HL-60 (cell line): ENCODE results near the gene CENPC.

ENCODE experiments used
- DNase-seq, 2 experiments: peaks; one replicate each; pipeline ENCODE4 v3.0.0-alpha.2; 2010 to 2020; ENCODE audit warnings: low read depth in 1 of 2, low spot score in 1 of 2
- H3K27ac ChIP-seq: fragments of 250-450 bp; sonication (Bioruptor Pico); replicated peaks from 2 replicates; pipeline ENCODE4 v1.5.1; 2020; ENCODE audit warnings: mild to moderate bottlenecking, moderate library complexity
- H3K27me3 ChIP-seq: fragments of 250-450 bp; sonication (Bioruptor Pico); 2 replicates; pipeline ENCODE4 v1.5.1; 2021; ENCODE audit warnings: mild to moderate bottlenecking, moderate library complexity; ENCODE audit not compliant: insufficient read depth, poor library complexity, severe bottlenecking
- H3K4me3 ChIP-seq: replicated peaks from 2 replicates; pipeline ENCODE4 v1.5.1; 2011; ENCODE audit warnings: mild to moderate bottlenecking, control low read depth, low read length; ENCODE audit not compliant: insufficient read depth
- GABPA ChIP-seq: IDR thresholded peaks from 2 replicates; pipeline ENCODE4 v1.6.1; 2012; ENCODE audit warnings: low read depth
- POLR2AphosphoS5 ChIP-seq: IDR thresholded peaks from 2 replicates; pipeline ENCODE4 v1.6.1; 2012; ENCODE audit warnings: low read depth
- SPI1 ChIP-seq: IDR thresholded peaks from 2 replicates; pipeline ENCODE4 v1.6.1; 2012; ENCODE audit warnings: low read depth, mild to moderate bottlenecking, borderline replicate concordance
- TF ChIP-seq, protein P1 (sequence below): IDR thresholded peaks from one replicate; pipeline ENCODE4 v1.5.1; 2011; ENCODE audit warnings: low read length, control low read depth, inconsistent platforms; ENCODE audit not compliant: insufficient read depth
- TF ChIP-seq, protein P2 (sequence below): IDR thresholded peaks from 2 replicates; pipeline ENCODE4 v1.6.1; 2012; ENCODE audit warnings: low read depth; ENCODE audit not compliant: insufficient replicate concordance

CENPC gene

DNA sequence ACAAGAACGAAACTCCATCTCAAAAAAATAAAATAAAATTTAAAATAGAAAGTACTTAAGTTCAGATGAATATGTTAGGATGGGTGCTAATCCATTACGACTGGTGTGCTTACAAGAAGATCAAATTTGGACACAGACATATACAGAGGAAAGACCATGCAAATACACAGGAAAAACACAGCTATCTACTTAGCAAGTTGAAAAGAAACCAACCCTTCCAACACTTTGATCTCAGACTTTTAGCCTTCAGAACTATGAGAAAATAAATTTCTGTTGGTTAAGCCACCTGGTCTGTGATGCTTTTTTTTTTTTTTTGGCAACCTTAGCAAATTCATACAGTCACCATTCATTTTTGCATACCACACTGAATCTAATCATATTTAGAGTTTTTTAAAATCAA is 116.5 kb downstream of the CENPC start:
- DNase-seq: no peak
- no peak for TF ChIP-seq POLR2AphosphoS5
- TF ChIP-seq, protein P1, sequence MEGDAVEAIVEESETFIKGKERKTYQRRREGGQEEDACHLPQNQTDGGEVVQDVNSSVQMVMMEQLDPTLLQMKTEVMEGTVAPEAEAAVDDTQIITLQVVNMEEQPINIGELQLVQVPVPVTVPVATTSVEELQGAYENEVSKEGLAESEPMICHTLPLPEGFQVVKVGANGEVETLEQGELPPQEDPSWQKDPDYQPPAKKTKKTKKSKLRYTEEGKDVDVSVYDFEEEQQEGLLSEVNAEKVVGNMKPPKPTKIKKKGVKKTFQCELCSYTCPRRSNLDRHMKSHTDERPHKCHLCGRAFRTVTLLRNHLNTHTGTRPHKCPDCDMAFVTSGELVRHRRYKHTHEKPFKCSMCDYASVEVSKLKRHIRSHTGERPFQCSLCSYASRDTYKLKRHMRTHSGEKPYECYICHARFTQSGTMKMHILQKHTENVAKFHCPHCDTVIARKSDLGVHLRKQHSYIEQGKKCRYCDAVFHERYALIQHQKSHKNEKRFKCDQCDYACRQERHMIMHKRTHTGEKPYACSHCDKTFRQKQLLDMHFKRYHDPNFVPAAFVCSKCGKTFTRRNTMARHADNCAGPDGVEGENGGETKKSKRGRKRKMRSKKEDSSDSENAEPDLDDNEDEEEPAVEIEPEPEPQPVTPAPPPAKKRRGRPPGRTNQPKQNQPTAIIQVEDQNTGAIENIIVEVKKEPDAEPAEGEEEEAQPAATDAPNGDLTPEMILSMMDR: no peak
- TF ChIP-seq SPI1: no peak
- TF ChIP-seq, protein P2, sequence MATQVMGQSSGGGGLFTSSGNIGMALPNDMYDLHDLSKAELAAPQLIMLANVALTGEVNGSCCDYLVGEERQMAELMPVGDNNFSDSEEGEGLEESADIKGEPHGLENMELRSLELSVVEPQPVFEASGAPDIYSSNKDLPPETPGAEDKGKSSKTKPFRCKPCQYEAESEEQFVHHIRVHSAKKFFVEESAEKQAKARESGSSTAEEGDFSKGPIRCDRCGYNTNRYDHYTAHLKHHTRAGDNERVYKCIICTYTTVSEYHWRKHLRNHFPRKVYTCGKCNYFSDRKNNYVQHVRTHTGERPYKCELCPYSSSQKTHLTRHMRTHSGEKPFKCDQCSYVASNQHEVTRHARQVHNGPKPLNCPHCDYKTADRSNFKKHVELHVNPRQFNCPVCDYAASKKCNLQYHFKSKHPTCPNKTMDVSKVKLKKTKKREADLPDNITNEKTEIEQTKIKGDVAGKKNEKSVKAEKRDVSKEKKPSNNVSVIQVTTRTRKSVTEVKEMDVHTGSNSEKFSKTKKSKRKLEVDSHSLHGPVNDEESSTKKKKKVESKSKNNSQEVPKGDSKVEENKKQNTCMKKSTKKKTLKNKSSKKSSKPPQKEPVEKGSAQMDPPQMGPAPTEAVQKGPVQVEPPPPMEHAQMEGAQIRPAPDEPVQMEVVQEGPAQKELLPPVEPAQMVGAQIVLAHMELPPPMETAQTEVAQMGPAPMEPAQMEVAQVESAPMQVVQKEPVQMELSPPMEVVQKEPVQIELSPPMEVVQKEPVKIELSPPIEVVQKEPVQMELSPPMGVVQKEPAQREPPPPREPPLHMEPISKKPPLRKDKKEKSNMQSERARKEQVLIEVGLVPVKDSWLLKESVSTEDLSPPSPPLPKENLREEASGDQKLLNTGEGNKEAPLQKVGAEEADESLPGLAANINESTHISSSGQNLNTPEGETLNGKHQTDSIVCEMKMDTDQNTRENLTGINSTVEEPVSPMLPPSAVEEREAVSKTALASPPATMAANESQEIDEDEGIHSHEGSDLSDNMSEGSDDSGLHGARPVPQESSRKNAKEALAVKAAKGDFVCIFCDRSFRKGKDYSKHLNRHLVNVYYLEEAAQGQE: no peak
- TF ChIP-seq GABPA: no peak
- Histone ChIP-seq H3K27me3 (no peaks in the 10 kb centered on the region), H3K27ac (no peak overlapping the region), H3K4me3 (no peak overlapping the region)
